IgD-negative memory B cell (primary cell): ENCODE measurements around the gene STK32B. TPM values are rescaled to one million over a fixed set of nuclear protein-coding genes. Genes with fewer than 3 reads are reported as not detected.

ENCODE experiments used
- H3K27ac Mint-ChIP-seq, 3 donors: one replicate each; pipeline ENCODE4 v1.8.0; 2020 to 2022; ENCODE audit warnings: mild to moderate bottlenecking in 3 of 3, mixed read lengths in 3 of 3, moderate library complexity in 1 of 3
- H3K27me3 Mint-ChIP-seq: one replicate; pipeline ENCODE4 v1.8.0; 2021; ENCODE audit warnings: mixed read lengths
- H3K36me3 Mint-ChIP-seq: one replicate; pipeline ENCODE4 v1.8.0; 2020; ENCODE audit warnings: mild to moderate bottlenecking, mixed read lengths
- H3K4me1 Mint-ChIP-seq, 3 donors: one replicate each; pipeline ENCODE4 v1.8.0; 2020 to 2022; ENCODE audit warnings: mixed read lengths in 3 of 3, mild to moderate bottlenecking in 1 of 3
- H3K4me3 Mint-ChIP-seq, 4 donors: one replicate each; pipeline ENCODE4 v1.8.0; 2020 to 2022; ENCODE audit warnings: mild to moderate bottlenecking in 4 of 4, mixed read lengths in 4 of 4, moderate library complexity in 3 of 4
- H3K9me3 Mint-ChIP-seq, 3 donors: one replicate each; pipeline ENCODE4 v1.8.0; 2020 to 2021; ENCODE audit warnings: mixed read lengths in 3 of 3, mild to moderate bottlenecking in 1 of 3
- polyA plus RNA-seq: library from polyadenylated mRNA; unstranded; fragments of 300-500 nt; fragmentation: Illumina TruSeq; gene quantifications from one replicate; pipeline ENCODE4 v1.2.3, GENCODE V29; 2021

The STK32B gene
- polyA plus RNA-seq, 1 donor from 2014 or later = not detected

DNA sequence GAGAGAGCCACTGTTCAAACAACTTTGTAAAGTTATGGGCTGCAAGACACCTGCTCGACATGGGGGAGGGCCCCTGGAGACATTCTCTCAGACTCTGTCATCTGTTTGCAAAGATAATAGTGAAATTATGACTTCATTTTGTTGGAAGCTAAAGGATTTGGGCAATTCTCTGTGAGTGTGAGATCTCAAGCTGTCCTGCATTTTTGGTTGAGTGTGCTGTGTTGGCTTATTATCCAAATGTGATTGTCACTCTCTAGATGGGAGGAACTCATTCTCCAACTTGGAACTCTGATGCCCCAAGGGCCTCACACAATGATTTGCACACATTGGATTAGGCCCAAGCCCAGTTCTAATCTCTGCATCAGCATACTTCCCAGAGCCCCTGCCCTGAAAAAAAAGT lies 63.7 kb downstream of the STK32B start:
- Mint-ChIP-seq H3K4me3 (no peak overlapping the region), H3K27ac (peak overlapping the region in 1 of 3 donors; percentile 51), H3K36me3 (no peaks in the 10 kb centered on the region), H3K4me1 (no peaks in the 10 kb centered on the region), H3K9me3 (peaks cover 0 to 3% (median 0%) of the 10 kb centered on the region in 3 donors), H3K27me3 (no peaks in the 10 kb centered on the region)

GRCh38 chr4:5118091-5118786 lies 67.0 kb downstream of the STK32B start:
- H3K27me3 Mint-ChIP-seq = no peaks in the 10 kb centered on the region
- H3K4me1 Mint-ChIP-seq = no peaks in the 10 kb centered on the region
- no peak overlapping the region for H3K27ac Mint-ChIP-seq
- no peaks in the 10 kb centered on the region for H3K36me3 Mint-ChIP-seq
- H3K4me3 Mint-ChIP-seq = no peak overlapping the region
- peaks cover 0 to 3% (median 0%) of the 10 kb centered on the region in 3 donors for H3K9me3 Mint-ChIP-seq

DNA sequence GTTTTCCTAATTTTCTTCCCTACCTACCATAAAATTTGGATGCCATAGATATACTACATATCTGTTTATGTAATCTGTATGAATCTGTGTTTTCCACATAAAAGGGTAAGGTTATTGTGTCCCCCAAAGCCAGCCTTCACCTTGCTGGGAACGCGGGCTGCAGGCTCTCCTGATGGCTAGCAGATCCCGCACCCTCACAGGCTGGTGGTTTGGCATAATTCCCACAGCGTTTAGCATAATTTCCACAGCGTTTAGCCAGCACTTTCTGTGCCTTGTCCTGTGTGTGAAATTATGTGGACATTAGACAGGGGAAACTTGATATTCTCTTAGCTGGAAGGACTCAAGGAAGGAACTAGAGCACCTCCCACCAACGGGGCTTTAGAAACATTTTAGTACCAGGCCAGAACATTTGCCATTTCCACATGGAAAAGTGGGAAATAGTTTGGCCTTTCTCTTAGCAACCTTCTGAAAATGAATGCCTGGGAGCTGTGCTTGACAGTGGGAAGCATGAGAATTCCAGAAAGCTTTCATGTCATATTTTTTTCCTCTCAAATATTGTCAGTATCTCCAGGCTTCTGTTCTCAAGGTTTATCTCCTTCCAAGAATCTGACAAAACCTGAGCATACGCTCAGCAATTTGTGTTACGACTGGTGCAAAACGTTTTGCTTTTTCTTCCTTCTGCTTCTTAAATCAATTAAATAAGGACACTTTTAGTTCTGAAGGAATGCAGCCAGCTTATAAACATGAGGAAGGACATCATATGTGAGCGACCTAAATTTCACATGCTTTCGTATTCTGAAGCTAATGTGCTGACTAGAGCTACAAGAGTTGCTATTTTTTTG lies 67.9 kb downstream of the STK32B start:
- no peaks in the 10 kb centered on the region for H3K4me1 Mint-ChIP-seq
- no peaks in the 10 kb centered on the region for H3K36me3 Mint-ChIP-seq
- peaks cover 0 to 3% (median 0%) of the 10 kb centered on the region in 3 donors for H3K9me3 Mint-ChIP-seq
- H3K27ac Mint-ChIP-seq = no peak overlapping the region
- peak overlapping the region in 1 of 4 donors; percentile 35 for H3K4me3 Mint-ChIP-seq
- H3K27me3 Mint-ChIP-seq = no peaks in the 10 kb centered on the region

DNA sequence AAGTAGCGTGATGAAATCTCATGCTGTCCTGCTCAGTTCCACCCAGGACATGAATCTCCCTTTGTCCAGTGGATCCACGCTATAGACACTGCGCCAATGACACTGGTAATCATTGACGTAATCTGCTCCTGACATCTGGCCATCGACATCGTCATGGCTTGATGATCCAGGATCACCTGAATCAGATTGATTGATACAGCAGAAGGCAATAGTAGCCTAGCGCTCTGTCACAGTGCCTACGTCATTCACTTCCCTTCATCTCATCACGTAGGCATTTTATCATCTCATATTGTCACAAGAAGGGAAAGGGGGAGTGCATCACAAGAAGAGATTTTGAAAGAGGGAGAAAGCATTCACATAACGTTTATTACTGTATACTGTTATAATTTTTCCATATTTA lies 68.8 kb downstream of the STK32B start:
- Mint-ChIP-seq H3K36me3 (no peaks in the 10 kb centered on the region), H3K27ac (no peak overlapping the region), H3K27me3 (no peaks in the 10 kb centered on the region), H3K9me3 (peaks cover 0 to 3% (median 0%) of the 10 kb centered on the region in 3 donors), H3K4me1 (no peaks in the 10 kb centered on the region), H3K4me3 (no peak overlapping the region)

DNA sequence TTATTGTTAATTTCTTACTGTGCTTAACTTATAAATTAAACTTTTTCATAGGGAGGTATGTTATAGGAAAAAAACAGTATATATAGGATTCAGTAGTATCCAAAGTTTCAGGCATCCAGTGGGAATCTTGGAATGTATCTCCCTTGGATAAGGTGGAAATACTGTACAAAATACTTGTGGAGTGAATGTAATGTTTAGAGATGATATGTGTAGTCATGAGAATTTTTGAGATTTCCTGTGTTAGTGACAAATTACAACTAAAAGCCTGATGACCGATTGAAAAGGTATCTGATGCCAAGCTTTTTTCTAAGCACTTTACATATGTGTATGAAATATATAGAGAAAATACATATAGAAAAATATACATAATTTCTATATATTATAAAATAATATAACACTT lies 69.2 kb downstream of the STK32B start:
- no peaks in the 10 kb centered on the region for H3K4me1 Mint-ChIP-seq
- no peak overlapping the region for H3K4me3 Mint-ChIP-seq
- no peak overlapping the region for H3K27ac Mint-ChIP-seq
- no peaks in the 10 kb centered on the region for H3K27me3 Mint-ChIP-seq
- H3K9me3 Mint-ChIP-seq = peaks cover 0 to 3% (median 0%) of the 10 kb centered on the region in 3 donors
- H3K36me3 Mint-ChIP-seq = no peaks in the 10 kb centered on the region

GRCh38 chr4:5122114-5122513 lies 70.8 kb downstream of the STK32B start:
- Mint-ChIP-seq H3K36me3 (no peaks in the 10 kb centered on the region), H3K4me1 (no peaks in the 10 kb centered on the region), H3K27me3 (no peaks in the 10 kb centered on the region), H3K9me3 (peaks cover 0 to 3% (median 0%) of the 10 kb centered on the region in 3 donors), H3K27ac (no peak overlapping the region), H3K4me3 (no peak overlapping the region)

- Mint-ChIP-seq H3K9me3 (peaks cover 0 to 3% (median 0%) of the 10 kb centered on the region in 3 donors), H3K27ac (no peak overlapping the region), H3K4me3 (no peak overlapping the region), H3K27me3 (no peaks in the 10 kb centered on the region), H3K4me1 (no peaks in the 10 kb centered on the region), H3K36me3 (no peaks in the 10 kb centered on the region)
Measured at GRCh38 chr4:5124876-5125275, 73.6 kb downstream of the STK32B start.

- H3K27me3 Mint-ChIP-seq = no peaks in the 10 kb centered on the region
- no peak overlapping the region for H3K27ac Mint-ChIP-seq
Measured at GRCh38 chr4:5125321-5125720, 74.0 kb downstream of the STK32B start.

GRCh38 chr4:5126231-5126630 lies 75.0 kb downstream of the STK32B start:
- H3K4me3 Mint-ChIP-seq = peak overlapping the region in 1 of 4 donors; percentile 29
- H3K27me3 Mint-ChIP-seq = no peaks in the 10 kb centered on the region
- H3K27ac Mint-ChIP-seq = no peak overlapping the region

More at GRCh38 chr4:5125321-5125720, 74.0 kb downstream of the STK32B start:
- Mint-ChIP-seq H3K4me3 (no peak overlapping the region), H3K4me1 (no peaks in the 10 kb centered on the region), H3K9me3 (peaks cover 0 to 4% (median 0%) of the 10 kb centered on the region in 3 donors), H3K36me3 (no peaks in the 10 kb centered on the region)

DNA sequence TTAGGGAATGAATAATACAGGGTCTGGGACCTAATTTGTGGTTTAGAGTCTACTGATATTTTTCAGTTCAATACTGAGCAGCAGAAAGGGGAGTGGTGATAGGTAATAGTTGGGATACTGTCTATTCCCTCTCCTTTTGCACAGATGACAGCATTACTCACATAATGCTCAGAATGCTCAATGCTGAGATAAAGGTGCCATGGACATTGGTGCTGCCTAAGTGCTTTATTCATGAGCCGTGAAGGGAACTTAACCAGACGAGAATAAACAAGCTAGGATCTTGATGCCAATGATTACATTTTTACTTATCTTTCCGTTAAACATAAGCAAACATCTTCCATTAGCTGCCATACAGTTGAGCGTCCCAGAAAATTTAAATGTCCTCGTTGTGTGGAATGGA lies 75.6 kb downstream of the STK32B start:
- Mint-ChIP-seq H3K4me1 (no peaks in the 10 kb centered on the region), H3K36me3 (peaks cover 6% of the 10 kb centered on the region), H3K4me3 (no peak overlapping the region), H3K9me3 (peaks cover 6 to 10% (median 9%) of the 10 kb centered on the region in 3 donors), H3K27ac (no peak overlapping the region), H3K27me3 (no peaks in the 10 kb centered on the region)

More at GRCh38 chr4:5126231-5126630, 75.0 kb downstream of the STK32B start:
- Mint-ChIP-seq H3K9me3 (peaks cover 2 to 6% (median 4%) of the 10 kb centered on the region in 3 donors), H3K4me1 (no peaks in the 10 kb centered on the region), H3K36me3 (peaks cover 6% of the 10 kb centered on the region)

- no peak overlapping the region for H3K27ac Mint-ChIP-seq
- peaks cover 6% of the 10 kb centered on the region for H3K36me3 Mint-ChIP-seq
- H3K4me1 Mint-ChIP-seq = no peaks in the 10 kb centered on the region
- H3K9me3 Mint-ChIP-seq = peaks cover 6 to 14% (median 13%) of the 10 kb centered on the region in 3 donors
- H3K27me3 Mint-ChIP-seq = no peaks in the 10 kb centered on the region
- H3K4me3 Mint-ChIP-seq = no peak overlapping the region
Measured at GRCh38 chr4:5127556-5127955, 76.3 kb downstream of the STK32B start.

- Mint-ChIP-seq H3K27ac (no peak overlapping the region), H3K27me3 (no peaks in the 10 kb centered on the region), H3K9me3 (peaks cover 6 to 17% (median 13%) of the 10 kb centered on the region in 3 donors), H3K36me3 (peaks cover 6% of the 10 kb centered on the region), H3K4me1 (no peaks in the 10 kb centered on the region), H3K4me3 (no peak overlapping the region)
Measured at GRCh38 chr4:5128569-5128968, 77.3 kb downstream of the STK32B start.

DNA sequence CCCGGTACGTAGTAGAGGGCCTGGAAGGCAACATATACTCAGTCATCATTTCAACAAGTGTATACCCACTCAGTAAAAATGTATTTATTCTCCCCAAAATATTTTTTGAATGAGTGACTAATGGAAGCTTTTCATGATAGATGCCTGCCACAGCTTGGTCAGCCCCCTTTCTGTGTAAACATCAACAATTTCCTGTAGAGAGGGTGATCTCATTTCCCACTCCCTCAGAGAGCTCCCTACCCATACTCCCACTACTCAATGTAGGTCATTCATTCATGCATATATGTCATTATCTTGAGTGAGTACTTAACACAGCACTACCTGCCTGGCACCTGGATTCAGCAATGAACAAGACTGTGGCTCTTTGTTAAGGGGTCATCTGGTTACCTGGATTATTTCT lies 81.9 kb downstream of the STK32B start:
- no peaks in the 10 kb centered on the region for H3K27me3 Mint-ChIP-seq
- no peak overlapping the region for H3K27ac Mint-ChIP-seq
- peak overlapping the region in 1 of 4 donors; percentile 6 for H3K4me3 Mint-ChIP-seq
- H3K4me1 Mint-ChIP-seq = no peaks in the 10 kb centered on the region
- peaks cover 6 to 19% (median 13%) of the 10 kb centered on the region in 3 donors for H3K9me3 Mint-ChIP-seq
- H3K36me3 Mint-ChIP-seq = peaks cover 6% of the 10 kb centered on the region

DNA sequence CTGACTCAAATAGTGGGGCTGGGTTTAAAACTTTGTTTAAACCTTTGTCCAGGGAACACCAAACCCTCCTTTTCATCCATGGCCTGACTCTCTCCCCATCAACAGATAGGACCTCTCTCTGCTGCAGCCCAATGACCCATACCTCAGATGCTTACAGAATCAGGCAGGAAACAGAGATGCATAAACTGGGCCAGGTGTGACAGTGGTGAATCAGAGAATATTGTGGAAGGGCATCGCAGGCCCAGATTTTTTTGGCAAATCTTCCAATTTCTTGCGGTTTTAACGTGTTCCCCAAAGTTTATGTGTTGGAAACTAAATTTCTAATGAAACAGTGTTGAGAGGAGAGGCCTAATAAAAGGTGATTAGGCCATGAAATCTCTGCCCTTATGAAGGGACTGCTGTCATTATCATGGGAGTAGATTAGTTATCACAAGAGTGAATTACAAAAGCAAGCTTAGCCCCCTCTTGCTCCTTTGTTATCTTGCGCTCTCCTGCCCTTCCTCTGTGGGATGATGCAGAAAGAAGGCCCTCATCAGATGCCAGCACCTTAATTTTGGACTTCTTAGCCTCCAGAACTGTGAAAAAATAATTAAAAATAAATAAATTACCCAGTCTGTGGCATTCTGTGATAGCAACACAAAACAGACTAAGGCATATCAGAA lies 82.8 kb downstream of the STK32B start:
- Mint-ChIP-seq H3K27me3 (no peaks in the 10 kb centered on the region), H3K27ac (no peak overlapping the region), H3K9me3 (peaks cover 6 to 17% (median 13%) of the 10 kb centered on the region in 3 donors), H3K4me1 (no peaks in the 10 kb centered on the region), H3K4me3 (no peak overlapping the region), H3K36me3 (peaks cover 6% of the 10 kb centered on the region)

DNA sequence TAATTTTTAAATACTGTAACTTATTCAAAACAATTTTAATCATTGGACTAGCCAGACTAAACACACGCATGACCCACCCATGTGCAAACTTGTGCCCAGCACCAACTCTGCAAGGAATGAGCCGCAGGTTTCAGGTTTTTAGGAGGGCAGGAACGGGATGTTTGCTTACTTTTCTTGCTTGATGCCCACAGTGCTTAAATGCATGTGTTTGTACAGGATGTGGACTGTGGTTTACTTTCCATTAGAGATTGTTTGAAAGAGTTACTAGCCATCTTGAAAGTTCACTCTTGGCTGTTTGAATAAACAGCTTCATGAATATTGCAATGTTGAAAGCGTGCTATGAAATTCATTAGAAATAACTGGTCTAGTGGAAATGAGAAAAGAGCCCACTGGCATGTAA lies 83.3 kb downstream of the STK32B start:
- Mint-ChIP-seq H3K27me3 (no peaks in the 10 kb centered on the region), H3K27ac (no peak overlapping the region), H3K4me1 (no peaks in the 10 kb centered on the region), H3K36me3 (peaks cover 6% of the 10 kb centered on the region), H3K9me3 (peaks cover 6 to 17% (median 13%) of the 10 kb centered on the region in 3 donors), H3K4me3 (no peak overlapping the region)
